PC-9 (cell line): ENCODE measurements around the gene TMTC2.

ENCODE experiments used
- CTCF ChIP-seq: fragments of 200-600 bp; sonication (generic); conservative IDR thresholded peaks from 2 replicates; pipeline ENCODE4 v1.6.1; 2017; ENCODE audit warnings: mixed run types, antibody characterized with exemption, mild to moderate bottlenecking, moderate library complexity
- EZH2 ChIP-seq: fragments of 200-600 bp; sonication (generic); IDR thresholded peaks from 2 replicates; pipeline ENCODE4 v1.8.0; 2017; ENCODE audit warnings: antibody characterized with exemption, low read depth

- TF ChIP-seq CTCF (no peak), EZH2 (no peak)
These were observed 358.0 kb downstream of the TMTC2 start for GRCh38 chr12:83044736-83045135.
